ENCODE measurements around the gene ITGB1.
"Not testable (repeated sequence)": the region's sequence is repeated elsewhere in the genome, so short reads cannot be mapped to it uniquely, and the experiment has no call there.

The ITGB1 gene

DNA sequence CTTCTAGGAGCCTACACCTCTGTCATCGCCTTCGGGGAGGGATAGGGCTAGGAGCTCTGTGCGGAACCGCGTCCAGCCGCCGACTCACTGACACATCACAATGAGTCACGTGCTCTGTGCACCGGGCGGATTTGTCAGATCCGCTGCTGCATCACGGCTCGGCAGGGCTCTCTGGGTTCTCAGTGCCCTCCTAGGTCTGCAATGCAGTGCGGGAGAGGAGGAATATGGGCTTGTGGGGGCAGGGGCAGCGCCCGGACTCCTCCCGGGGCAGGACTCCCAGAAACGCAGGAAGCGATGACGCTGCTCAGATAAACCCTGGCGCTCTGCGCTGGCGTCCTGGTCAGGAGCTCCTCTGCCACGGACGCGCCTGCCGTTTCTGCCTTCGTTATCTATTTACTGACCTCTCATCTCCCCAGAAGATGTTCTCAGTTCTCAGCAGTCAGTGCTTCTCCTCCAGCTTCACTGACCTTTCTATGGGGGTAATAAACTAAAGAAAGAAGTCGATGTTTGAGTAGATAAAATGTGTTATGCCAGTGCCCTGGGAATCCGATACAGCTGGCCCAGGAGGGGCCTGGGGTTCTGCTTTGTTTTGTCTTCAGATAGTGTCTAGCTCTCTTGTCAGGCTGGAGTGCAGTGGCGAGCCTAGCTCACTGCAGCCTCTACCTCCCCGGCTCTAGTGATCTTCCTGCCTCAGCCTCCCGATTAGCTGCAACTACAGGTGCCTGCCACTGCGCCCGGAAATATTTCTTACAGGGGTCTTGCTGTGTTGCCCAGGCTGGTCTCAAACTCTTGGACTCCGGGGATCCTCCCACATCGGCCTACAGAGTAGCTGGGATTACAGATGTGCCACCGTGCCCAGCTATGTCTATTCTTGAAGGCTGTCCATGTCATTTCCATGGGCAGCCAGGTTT is 22.8 kb upstream of the ITGB1 start:
- DNase-seq (ENCODE audit: low spot score), result peak; percentile 83

- no peak for DNase-seq (ENCODE audit: low spot score)
These were observed 22.2 kb upstream of the ITGB1 start for GRCh38 chr10:32980242-32980557.

DNA sequence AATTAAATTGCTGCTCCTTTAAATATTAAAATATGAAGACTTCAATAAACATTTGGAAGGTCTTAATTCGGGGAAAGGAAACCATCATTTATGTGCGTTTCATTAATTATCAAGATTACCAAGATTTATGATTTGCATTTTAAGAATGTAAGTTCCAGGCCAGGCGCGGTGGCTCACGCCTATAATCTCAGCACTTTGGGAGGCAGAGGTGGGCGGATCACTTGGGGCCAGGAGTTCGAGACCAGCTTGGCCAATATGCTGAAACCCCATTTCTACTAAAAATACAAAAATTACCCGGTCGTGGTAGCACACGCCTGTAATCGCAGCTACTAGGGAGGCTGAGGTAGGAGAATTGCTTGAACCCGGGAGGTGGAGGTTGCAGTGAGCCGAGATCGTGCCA is 21.7 kb upstream of the ITGB1 start:
- DNase-seq (ENCODE audit: low spot score), result not testable (repeated sequence)

GRCh38 chr10:32979041-32979440 is 21.0 kb upstream of the ITGB1 start:
- no peak for DNase-seq (ENCODE audit: low spot score)

DNA sequence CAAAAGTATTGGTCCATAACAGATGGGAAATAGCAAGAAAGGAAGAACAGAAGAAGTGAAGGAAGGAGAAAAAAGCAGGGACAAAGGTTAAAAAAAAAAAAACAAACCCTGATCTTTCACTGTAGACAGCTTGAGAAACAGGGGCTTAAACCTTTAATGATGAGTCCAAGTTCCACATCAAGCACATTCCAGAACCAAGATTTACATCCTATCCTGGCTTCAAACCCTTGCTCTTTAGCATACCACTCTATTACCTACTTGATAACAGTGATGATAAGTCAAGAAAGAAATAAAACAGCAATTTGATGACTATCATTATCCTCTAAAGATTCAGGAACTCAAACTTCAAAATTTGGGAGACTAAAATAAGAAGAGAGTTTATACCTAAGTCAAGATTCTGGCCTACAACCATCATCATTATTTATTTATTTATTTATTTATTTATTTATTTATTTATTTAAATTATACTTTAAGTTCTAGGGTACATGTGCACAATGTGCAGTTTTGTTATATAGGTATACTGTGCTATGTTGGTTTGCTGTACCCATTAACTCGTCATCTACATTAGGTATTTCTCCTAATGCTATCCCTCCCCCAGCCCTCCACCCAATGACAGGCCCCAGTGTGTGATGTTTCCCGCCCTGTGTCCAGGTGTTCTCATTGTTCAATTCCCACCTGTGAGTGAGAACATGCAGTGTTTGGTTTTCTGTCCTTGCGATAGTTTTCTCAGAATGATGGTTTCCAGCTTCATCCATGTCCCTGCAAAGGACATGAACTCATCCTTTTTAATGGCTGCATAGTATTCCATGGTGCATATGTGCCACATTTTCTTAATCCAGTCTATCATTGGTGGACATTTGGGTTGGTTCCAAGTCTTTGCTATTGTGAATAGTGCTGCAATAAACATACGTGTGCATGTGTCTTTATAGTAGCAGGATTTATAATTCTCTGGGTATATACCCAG is 20.1 kb upstream of the ITGB1 start:
- not testable (repeated sequence) for DNase-seq (ENCODE audit: low spot score)

DNA sequence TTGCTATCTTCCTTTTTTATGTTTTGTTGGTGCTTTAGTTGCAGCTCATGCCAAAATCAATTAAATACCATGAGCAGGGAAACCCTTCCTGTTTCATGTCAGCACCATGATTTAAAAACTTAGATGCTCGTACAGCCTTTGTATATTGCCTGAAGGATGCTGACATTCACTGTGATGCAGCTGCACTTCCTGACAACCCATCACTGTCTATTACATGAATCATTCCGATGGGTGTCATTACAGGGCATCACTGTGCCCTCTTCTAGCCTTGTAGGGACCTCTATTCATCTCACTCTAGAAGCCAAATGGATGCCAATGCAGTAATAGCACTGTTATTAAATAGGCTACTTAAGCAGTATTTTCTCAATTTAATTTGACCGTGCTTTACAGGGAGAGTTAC is 18.3 kb upstream of the ITGB1 start:
- DNase-seq (ENCODE audit: low spot score), result no peak

DNA sequence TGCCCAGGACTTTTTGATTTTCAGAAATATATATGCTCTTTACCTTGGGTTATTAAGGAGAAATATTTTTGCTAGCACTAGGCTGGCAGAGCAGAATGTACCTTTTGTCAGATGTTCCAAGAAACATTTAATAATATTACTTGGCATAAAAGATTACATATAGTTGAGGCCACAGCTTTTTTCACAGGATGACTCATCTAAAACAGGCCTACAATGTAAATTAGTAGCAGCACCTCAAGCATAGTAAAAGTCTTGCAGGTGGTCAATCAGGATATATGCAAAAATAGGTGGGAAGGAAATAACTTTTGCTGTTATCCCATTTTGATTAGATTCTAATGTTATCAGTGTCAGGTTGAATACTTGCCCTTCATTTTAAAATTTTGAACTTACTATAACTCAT is 14.9 kb upstream of the ITGB1 start:
- DNase-seq (ENCODE audit: low spot score), result no peak

DNA sequence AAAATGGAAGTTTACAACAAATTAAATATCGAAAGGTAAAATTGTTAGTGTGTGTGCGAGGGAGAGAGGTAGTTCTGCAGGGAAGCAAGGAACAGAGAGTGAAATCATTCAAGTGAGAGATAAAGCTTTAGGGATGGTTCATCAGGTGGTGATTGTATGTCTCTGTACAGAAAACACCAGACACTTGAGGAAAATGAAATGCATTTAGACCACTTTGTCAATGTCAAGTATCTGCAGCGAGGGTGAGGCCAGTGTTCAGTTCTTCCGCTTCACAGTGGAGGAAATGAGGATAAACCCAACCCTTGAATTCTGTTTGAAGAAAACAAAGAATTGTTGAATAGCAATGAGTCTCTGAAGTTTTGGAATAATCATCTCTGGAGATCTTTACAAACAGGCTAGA is 14.4 kb upstream of the ITGB1 start:
- DNase-seq (ENCODE audit: low spot score), result no peak

- no peak for DNase-seq (ENCODE audit: low spot score)
These were observed 13.6 kb upstream of the ITGB1 start for GRCh38 chr10:32971536-32972091.

- no peak for DNase-seq (ENCODE audit: low spot score)
These were observed 12.9 kb upstream of the ITGB1 start for GRCh38 chr10:32970910-32971309.

- DNase-seq (ENCODE audit: low spot score), result no peak
These were observed 6.2 kb upstream of the ITGB1 start for GRCh38 chr10:32964270-32964669.

- peak; percentile 29 for DNase-seq (ENCODE audit: low spot score)
These were observed 5.1 kb upstream of the ITGB1 start for GRCh38 chr10:32963096-32963495.

- DNase-seq (ENCODE audit: low spot score), result no peak
These were observed 4.5 kb upstream of the ITGB1 start for GRCh38 chr10:32962521-32962920.

DNA sequence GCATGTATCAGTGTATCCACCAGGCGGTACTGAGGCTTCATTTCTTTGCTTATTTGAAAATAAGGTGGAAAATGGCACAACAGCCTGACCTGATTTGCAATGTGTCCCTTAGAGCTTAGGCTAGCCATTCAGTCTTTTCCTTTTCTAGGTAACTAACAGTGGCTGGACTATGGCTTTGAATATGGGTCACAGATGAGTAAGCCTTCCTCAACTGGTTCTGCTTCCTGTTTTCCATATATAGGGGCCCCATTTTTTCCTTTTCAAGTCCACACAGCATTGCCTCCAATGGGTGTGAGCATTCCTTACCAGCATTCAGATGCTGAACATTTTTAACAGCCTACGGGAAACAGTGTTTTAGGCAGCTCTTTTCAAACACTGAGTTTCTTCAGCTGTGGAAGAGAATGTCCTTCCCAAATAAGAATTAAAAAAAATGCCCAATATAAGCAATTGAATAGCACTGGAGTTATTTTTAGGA is 3.9 kb upstream of the ITGB1 start:
- DNase-seq (ENCODE audit: low spot score), result peak; percentile 41

- no peak for DNase-seq (ENCODE audit: low spot score)
These were observed 3.4 kb upstream of the ITGB1 start for GRCh38 chr10:32961343-32961894.

- DNase-seq (ENCODE audit: low spot score), result no peak
These were observed 2.0 kb upstream of the ITGB1 start for GRCh38 chr10:32960022-32960421.

- DNase-seq (ENCODE audit: low spot score), result no peak
These were observed 1.2 kb upstream of the ITGB1 start for GRCh38 chr10:32959006-32959920.

DNA sequence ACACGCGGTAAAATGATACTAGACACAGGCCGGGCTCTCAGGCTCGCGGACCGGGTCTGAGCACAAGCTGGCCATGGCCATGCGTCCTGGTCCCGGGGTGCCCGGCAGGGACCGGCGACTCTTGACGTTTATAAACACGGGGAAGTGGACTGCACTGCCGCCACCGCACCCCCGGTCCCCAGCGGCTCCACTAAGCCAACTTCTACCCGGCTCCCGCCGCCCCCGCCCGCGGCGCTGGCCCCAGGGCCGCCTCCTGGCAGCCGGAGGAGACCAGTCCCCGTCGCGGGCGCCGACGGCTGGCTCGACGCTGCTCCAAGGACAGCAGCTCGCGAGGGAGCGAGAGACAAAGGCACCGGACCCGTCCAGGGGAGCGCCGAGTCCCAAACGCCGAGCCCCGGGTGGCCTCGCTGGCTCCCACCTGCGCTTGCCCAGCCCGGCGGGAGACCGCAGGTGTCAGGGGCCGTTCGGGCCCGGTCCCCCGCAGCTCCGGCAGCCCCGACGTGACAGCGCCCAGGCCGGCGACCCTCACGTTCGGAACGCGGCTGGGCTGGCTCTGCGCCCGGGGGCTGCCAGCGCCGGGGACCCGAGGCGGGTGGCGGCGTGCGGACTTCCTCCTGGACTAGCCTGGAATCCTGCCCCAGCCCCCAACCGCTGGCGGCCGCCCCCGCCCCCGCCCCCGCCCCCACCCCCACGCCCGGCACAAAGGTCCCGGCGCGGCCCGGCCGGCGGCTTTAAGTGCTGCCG is 517 bp downstream of the ITGB1 start:
- peak; percentile 27 for DNase-seq (ENCODE audit: low spot score)

GRCh38 chr10:32956365-32957197 is 1.4 kb downstream of the ITGB1 start:
- no peak for DNase-seq (ENCODE audit: low spot score)
